Thymus (tissue), 11 donors: ENCODE measurements around the gene CD27. TPM values are rescaled to one million over a fixed set of nuclear protein-coding genes. Genes with fewer than 3 reads are reported as not detected.

ENCODE experiments used
- DNase-seq, 9 donors: peaks; one replicate each; pipeline ENCODE4 v3.0.0-alpha.2; 2013; ENCODE audit warnings: low spot score in 9 of 9, low read depth in 6 of 9, missing footprints in 1 of 9
- H3K27ac ChIP-seq, 2 donors: one replicate each; pipeline ENCODE4 v1.5.1; 2013; ENCODE audit warnings: control low read depth in 1 of 2, low read depth in 1 of 2, low read length in 1 of 2, mild to moderate bottlenecking in 1 of 2, moderate library complexity in 1 of 2
- H3K27me3 ChIP-seq, 2 donors: one replicate each; pipeline ENCODE4 v1.5.1; 2013; ENCODE audit warnings: low read length in 1 of 2; ENCODE audit not compliant: control insufficient read depth in 2 of 2, insufficient read depth in 1 of 2
- H3K36me3 ChIP-seq, 2 donors: one replicate each; pipeline ENCODE4 v1.5.1; 2013; ENCODE audit warnings: low read length in 1 of 2, mild to moderate bottlenecking in 1 of 2, moderate library complexity in 1 of 2; ENCODE audit not compliant: control insufficient read depth in 2 of 2, insufficient read depth in 2 of 2
- H3K4me1 ChIP-seq, 2 donors: one replicate each; pipeline ENCODE4 v1.5.1; 2013; ENCODE audit warnings: low read length in 2 of 2; ENCODE audit not compliant: control insufficient read depth in 2 of 2, insufficient read depth in 2 of 2
- H3K4me3 ChIP-seq, 2 donors: one replicate each; pipeline ENCODE4 v1.5.1; 2013; ENCODE audit warnings: low read length in 2 of 2, control low read depth in 1 of 2, mild to moderate bottlenecking in 1 of 2
- H3K9me3 ChIP-seq, 2 donors: one replicate each; pipeline ENCODE4 v1.5.1; 2013; ENCODE audit warnings: low read length in 1 of 2, mild to moderate bottlenecking in 1 of 2; ENCODE audit not compliant: control insufficient read depth in 2 of 2, insufficient read depth in 1 of 2
- WGBS: extraction: QIAGEN DNeasy Blood & Tissue Kit; methylation state at CpG from one replicate; pipeline ENCODE4 v1.1.7; 2013; 5-methylcytosine and 5-hydroxymethylcytosine counted together
- polyA plus RNA-seq: library from polyadenylated mRNA; stranded (reverse); fragments of 200-250 nt; gene quantifications from one replicate; pipeline ENCODE4 v1.2.3, GENCODE V29; 2013
- total RNA-seq: library from RNA; stranded (reverse); fragments of 120-200 nt; gene quantifications from one replicate; pipeline ENCODE4 v1.2.4, GENCODE V29; 2013
- donor health status: healthy.

The CD27 gene
- total and polyA plus RNA-seq, 2 donors: 42.3 to 75.4 TPM

- no peak overlapping the region for H3K4me3 ChIP-seq
- H3K9me3 ChIP-seq: no peaks in the 10 kb centered on the region
- no peaks in the 10 kb centered on the region for H3K36me3 ChIP-seq
- peak overlapping the region; percentile 5 to 89 for H3K27ac ChIP-seq
- WGBS: 96% methylated on average over 3 of the region's 3 CpGs
- no peak for DNase-seq
- H3K27me3 ChIP-seq: no peaks in the 10 kb centered on the region
- H3K4me1 ChIP-seq: peaks cover 36 to 64% of the 10 kb centered on the region in 2 donors
Measured at GRCh38 chr12:6428326-6428725, 16.4 kb upstream of the CD27 start.

- Histone ChIP-seq H3K4me3 (no peak overlapping the region), H3K9me3 (no peaks in the 10 kb centered on the region), H3K27me3 (no peaks in the 10 kb centered on the region), H3K36me3 (no peaks in the 10 kb centered on the region), H3K27ac (peak overlapping the region in 1 of 2 donors; percentile 42), H3K4me1 (peaks cover 33 to 69% of the 10 kb centered on the region in 2 donors)
- WGBS: 45% methylated on average over 19 of the region's 19 CpGs
- DNase-seq: peak in 1 of 9 donors; percentile 51
Measured at GRCh38 chr12:6430124-6430989, 14.4 kb upstream of the CD27 start.

- no peaks in the 10 kb centered on the region for H3K9me3 ChIP-seq
- no peaks in the 10 kb centered on the region for H3K27me3 ChIP-seq
- H3K27ac ChIP-seq: peak overlapping the region; percentile 15 to 67
- peak in 1 of 9 donors; percentile 70 for DNase-seq
- no peak overlapping the region for H3K4me3 ChIP-seq
- no peaks in the 10 kb centered on the region for H3K36me3 ChIP-seq
- H3K4me1 ChIP-seq: peaks cover 15 to 42% of the 10 kb centered on the region in 2 donors
- WGBS: 28% methylated on average over 5 of the region's 5 CpGs
Measured at GRCh38 chr12:6432991-6433390, 11.8 kb upstream of the CD27 start.

- Histone ChIP-seq H3K27me3 (no peaks in the 10 kb centered on the region), H3K4me3 (no peak overlapping the region), H3K27ac (peak overlapping the region; percentile 56 to 74), H3K36me3 (no peaks in the 10 kb centered on the region), H3K9me3 (no peaks in the 10 kb centered on the region), H3K4me1 (peaks cover 15 to 45% of the 10 kb centered on the region in 2 donors)
- 91% methylated on average over 17 of the region's 17 CpGs for WGBS
- peak in 1 of 9 donors; percentile 39 for DNase-seq
Measured at GRCh38 chr12:6434205-6435140, 10.3 kb upstream of the CD27 start.

DNA sequence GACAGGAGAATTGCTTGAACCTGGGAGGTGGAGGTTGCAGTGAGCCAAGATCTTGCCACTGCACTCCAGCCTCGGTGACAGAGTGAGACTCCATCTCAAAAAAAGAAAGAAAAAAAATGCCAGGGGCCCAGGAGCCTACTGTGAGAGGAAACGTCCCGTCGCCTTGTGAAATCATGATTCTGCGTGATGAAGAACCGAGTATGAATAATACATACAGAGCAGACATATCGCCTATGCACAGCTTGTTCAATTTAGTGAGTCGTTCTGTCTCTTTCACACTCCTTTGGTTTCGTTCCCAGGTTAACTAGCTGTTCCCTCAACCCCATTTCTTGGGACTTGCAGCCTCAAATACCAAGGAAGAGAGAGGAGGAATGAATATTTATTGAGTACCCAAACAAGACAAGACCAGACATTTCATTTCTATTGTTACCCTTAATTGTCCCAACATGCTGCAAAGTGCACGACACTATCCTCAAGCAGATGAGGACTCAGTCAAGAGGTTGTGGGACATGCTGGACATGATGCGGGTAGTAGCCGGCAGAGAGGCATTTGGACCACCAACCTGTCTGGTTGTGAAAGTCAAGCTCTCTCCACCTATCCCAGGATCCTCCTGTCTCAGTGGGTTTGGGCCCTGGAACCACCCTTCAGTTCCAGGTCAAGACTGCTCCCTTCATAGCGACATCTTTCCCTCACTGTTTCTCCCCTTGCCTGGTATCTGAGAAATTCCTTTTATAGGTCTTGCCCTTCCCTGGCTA lies 8.6 kb upstream of the CD27 start:
- no peak overlapping the region for H3K27ac ChIP-seq
- no peak for DNase-seq
- H3K4me3 ChIP-seq: no peak overlapping the region
- no peaks in the 10 kb centered on the region for H3K9me3 ChIP-seq
- H3K27me3 ChIP-seq: no peaks in the 10 kb centered on the region
- peaks cover 10 to 39% of the 10 kb centered on the region in 2 donors for H3K4me1 ChIP-seq
- WGBS: 90% methylated on average over 13 of the region's 13 CpGs
- H3K36me3 ChIP-seq: no peaks in the 10 kb centered on the region

- no peaks in the 10 kb centered on the region for H3K36me3 ChIP-seq
- DNase-seq: no peak
- no peak overlapping the region for H3K27ac ChIP-seq
- no peaks in the 10 kb centered on the region for H3K27me3 ChIP-seq
- no peak overlapping the region for H3K4me3 ChIP-seq
- H3K4me1 ChIP-seq: peaks cover 9 to 43% of the 10 kb centered on the region in 2 donors
- WGBS: 98% methylated on average over 3 of the region's 3 CpGs
- no peaks in the 10 kb centered on the region for H3K9me3 ChIP-seq
Measured at GRCh38 chr12:6437586-6437985, 7.2 kb upstream of the CD27 start.

GRCh38 chr12:6438345-6438744 lies 6.4 kb upstream of the CD27 start:
- H3K4me3 ChIP-seq: no peak overlapping the region
- no peaks in the 10 kb centered on the region for H3K36me3 ChIP-seq
- 98% methylated on average over 12 of the region's 12 CpGs for WGBS
- H3K9me3 ChIP-seq: no peaks in the 10 kb centered on the region
- no peaks in the 10 kb centered on the region for H3K27me3 ChIP-seq
- H3K4me1 ChIP-seq: peaks cover 11 to 45% of the 10 kb centered on the region in 2 donors
- no peak for DNase-seq
- no peak overlapping the region for H3K27ac ChIP-seq

DNA sequence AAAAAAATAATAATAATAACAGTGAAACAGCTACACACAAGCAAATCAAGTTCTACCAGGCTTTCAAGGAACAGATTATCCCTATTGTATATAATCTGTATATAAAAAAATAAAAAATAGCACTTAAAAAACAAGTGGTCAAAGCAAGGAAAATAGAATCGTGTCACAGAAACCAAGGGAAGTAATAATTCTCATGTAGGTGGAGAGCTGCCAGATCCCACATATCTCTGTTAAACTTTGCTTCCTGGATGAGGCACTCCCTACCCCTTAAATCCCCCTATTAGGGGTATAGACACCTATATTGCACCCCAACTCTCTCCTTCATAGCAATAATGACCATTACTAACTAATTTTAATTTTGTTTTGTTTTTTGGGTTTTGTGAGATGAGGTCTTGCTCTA lies 4.4 kb upstream of the CD27 start:
- WGBS: 17% methylated on average over 1 of the region's 1 CpG
- H3K4me3 ChIP-seq: no peak overlapping the region
- no peak for DNase-seq
- no peak overlapping the region for H3K27ac ChIP-seq
- H3K36me3 ChIP-seq: peaks cover 0 to 2% of the 10 kb centered on the region in 2 donors
- H3K27me3 ChIP-seq: no peaks in the 10 kb centered on the region
- H3K9me3 ChIP-seq: no peaks in the 10 kb centered on the region
- H3K4me1 ChIP-seq: peaks cover 28 to 48% of the 10 kb centered on the region in 2 donors
